Posterior cingulate gyrus (tissue), 11 donors: ENCODE results near the gene UXS1.
A peak's percentile ranks its signal among the peaks of the same experiment; 100 is the strongest.
"Not testable (repeated sequence)": the region's sequence is repeated elsewhere in the genome, so short reads cannot be mapped to it uniquely, and the experiment has no call there.

Experiments
- DNase-seq, 10 donors: peaks; one replicate each; pipeline versions ENCODE4 v3.0.0 to v3.0.0-alpha.2; 2020 to 2021; ENCODE audit warnings: mixed read lengths in 3 of 10
- intact Hi-C: fragments of 100-400 bp; cut with DNase I; formaldehyde crosslinking; loops from one replicate; pipeline ENCODE4 v1.15.1; 2023

The UXS1 gene

GRCh38 chr2:106137731-106138521 lies 56.2 kb downstream of the UXS1 start:
- intact Hi-C loops, result no loop called here

GRCh38 chr2:106131192-106131591 lies 62.9 kb downstream of the UXS1 start:
- intact Hi-C loops, DNase-seq: not testable (repeated sequence)

More at GRCh38 chr2:106137731-106138521, 56.2 kb downstream of the UXS1 start:
- DNase-seq, result peak in 1 of 10 donors; percentile 53

GRCh38 chr2:106130251-106130998 lies 63.7 kb downstream of the UXS1 start:
- DNase-seq, result no peak
- intact Hi-C loops, result no loop called here

GRCh38 chr2:106129592-106129991 lies 64.5 kb downstream of the UXS1 start:
- DNase-seq, result no peak
- intact Hi-C loops, result no loop called here

- no peak for DNase-seq
- intact Hi-C loops, result no loop called here
Observed at GRCh38 chr2:106129150-106129549, 65.0 kb downstream of the UXS1 start.

- no peak for DNase-seq
- intact Hi-C loops, result no loop called here
Observed at GRCh38 chr2:106127776-106128268, 66.3 kb downstream of the UXS1 start.

- intact Hi-C loops, result no loop called here
- DNase-seq, result no peak
Observed at GRCh38 chr2:106127282-106127771, 66.8 kb downstream of the UXS1 start.

GRCh38 chr2:106126705-106127281 lies 67.3 kb downstream of the UXS1 start:
- intact Hi-C loops, result no loop called here

GRCh38 chr2:106126295-106126694 lies 67.8 kb downstream of the UXS1 start:
- intact Hi-C loops, result no loop called here
- no peak for DNase-seq

More at GRCh38 chr2:106126705-106127281, 67.3 kb downstream of the UXS1 start:
- no peak for DNase-seq

GRCh38 chr2:106124905-106125549 lies 69.1 kb downstream of the UXS1 start:
- intact Hi-C loops, result no loop called here
- no peak for DNase-seq

GRCh38 chr2:106124106-106124756 lies 69.9 kb downstream of the UXS1 start:
- intact Hi-C loops, result no loop called here
- no peak for DNase-seq

GRCh38 chr2:106122157-106122556 lies 71.9 kb downstream of the UXS1 start:
- intact Hi-C loops, result no loop called here
- no peak for DNase-seq

- intact Hi-C loops, result no loop called here
- DNase-seq, result no peak
Observed at GRCh38 chr2:106120432-106120831, 73.7 kb downstream of the UXS1 start.

GRCh38 chr2:106119074-106119473 lies 75.0 kb downstream of the UXS1 start:
- no peak for DNase-seq
- intact Hi-C loops, result no loop called here

GRCh38 chr2:106117882-106118684 lies 76.0 kb downstream of the UXS1 start:
- no peak for DNase-seq
- intact Hi-C loops, result no loop called here

- DNase-seq, result no peak
- intact Hi-C loops, result no loop called here
Observed at GRCh38 chr2:106117347-106117746, 76.8 kb downstream of the UXS1 start.

- DNase-seq, result no peak
- intact Hi-C loops, result no loop called here
Observed at GRCh38 chr2:106116248-106116647, 77.9 kb downstream of the UXS1 start.

GRCh38 chr2:106115665-106116064 lies 78.4 kb downstream of the UXS1 start:
- intact Hi-C loops, result no loop called here
- no peak for DNase-seq

GRCh38 chr2:106115250-106115649 lies 78.9 kb downstream of the UXS1 start:
- intact Hi-C loops, result no loop called here
- no peak for DNase-seq
